GM12878 (cell line): Measurements from ENCODE around the gene GRIK2. TPM values are rescaled to one million over a fixed set of nuclear protein-coding genes. Genes with fewer than 3 reads are reported as not detected.

ENCODE experiments used
- ATAC-seq: fragments of 200-7000 bp; cut with Tn5 transposase; 3 replicates; pipeline ENCODE4 v1.9.1; 2020; ENCODE audit warnings: mild to moderate bottlenecking, moderate library complexity
- BruUV-seq: library from RNA; stranded (reverse); fragments of 400-500 nt; replicated peaks from 2 replicates; lab custom pipeline; 2021; lab: Mats Ljungman, UMichigan
- CTCF ChIA-PET: fragments of 300-600 bp; sonication (Branson Sonifier 250); formaldehyde crosslinking; extraction: SDS; loops from one replicate; lab custom pipeline; 2021; ENCODE audit warnings: inconsistent platforms; lab: Yijun Ruan, JAX
- POLR2A ChIA-PET: fragments of 350-600 bp; formaldehyde crosslinking; extraction: SDS; loops from one replicate; lab custom pipeline; 2021; ENCODE audit warnings: inconsistent platforms; lab: Charles Lee
- RAD21 ChIA-PET: fragments of 300-600 bp; sonication (Branson Sonifier 250); formaldehyde crosslinking; loops from one replicate; lab custom pipeline; 2023; ENCODE audit warnings: antibody characterized with exemption; ENCODE audit not compliant: unreplicated experiment; lab: Charles Lee
- SMC1A ChIA-PET: fragments of 300-600 bp; sonication (Branson Sonifier 250); formaldehyde crosslinking; loops from one replicate; lab custom pipeline; 2023; ENCODE audit not compliant: unreplicated experiment, uncharacterized antibody; lab: Charles Lee
- DNase-seq: peaks from one replicate; pipeline ENCODE4 v3.0.0-alpha.2; 2011; ENCODE audit warnings: low read depth, low spot score
- FAIRE-seq: peaks from 3 replicates; lab custom pipeline; 2011; peaks lifted over from hg19 to GRCh38; lab: Jason Lieb, UNC
- H2AFZ ChIP-seq: 2 replicates; pipeline ENCODE4 v1.6.0; 2011; ENCODE audit warnings: low read depth, low read length, control low read depth; ENCODE audit not compliant: control insufficient read depth
- H3K27ac ChIP-seq: 2 replicates; pipeline ENCODE4 v1.5.1; 2011; ENCODE audit warnings: control low read depth; ENCODE audit not compliant: control insufficient read depth, insufficient read depth
- H3K27me3 ChIP-seq, 2 experiments: replicated peaks in 1 of 2; 2 replicates each; pipeline versions ENCODE4 v1.6.0 to v1.6.1; 2011; ENCODE audit warnings: low read length in 1 of 2; ENCODE audit not compliant: control insufficient read depth in 2 of 2, insufficient read depth in 2 of 2
- H3K36me3 ChIP-seq, 2 experiments: 2 replicates each; pipeline ENCODE4 v1.5.1; 2011; ENCODE audit warnings: low read length in 1 of 2; ENCODE audit not compliant: control insufficient read depth in 2 of 2, insufficient read depth in 2 of 2
- H3K4me1 ChIP-seq: 2 replicates; pipeline ENCODE4 v1.6.1; 2011; ENCODE audit warnings: mild to moderate bottlenecking, low read length, moderate library complexity, mixed read lengths; ENCODE audit not compliant: control insufficient read depth, insufficient read depth
- H3K4me2 ChIP-seq: 2 replicates; pipeline ENCODE4 v1.6.0; 2011; ENCODE audit warnings: control low read depth; ENCODE audit not compliant: control insufficient read depth, insufficient read depth
- H3K4me3 ChIP-seq: fragments of 200-600 bp; sonication (generic); 2 replicates; pipeline ENCODE4 v1.5.1; 2016
- H3K79me2 ChIP-seq: 2 replicates; pipeline ENCODE4 v1.6.0; 2011; ENCODE audit warnings: low read length; ENCODE audit not compliant: control insufficient read depth, insufficient read depth
- H3K9ac ChIP-seq: 2 replicates; pipeline ENCODE4 v1.8.0; 2011; ENCODE audit warnings: low read length, control low read depth, mixed read lengths; ENCODE audit not compliant: control insufficient read depth, insufficient read depth
- H3K9me3 ChIP-seq: replicated peaks from 3 replicates; pipeline ENCODE4 v1.5.1; 2011; ENCODE audit warnings: mild to moderate bottlenecking, low read length; ENCODE audit not compliant: control insufficient read depth, insufficient read depth
- H4K20me1 ChIP-seq: 2 replicates; pipeline ENCODE4 v1.6.0; 2011; ENCODE audit not compliant: control insufficient read depth, insufficient read depth
- ASH2L ChIP-seq: fragments of 300-600, 200-600 bp; sonication (generic); IDR thresholded peaks from 2 replicates; pipeline ENCODE4 v1.6.1; 2017; ENCODE audit warnings: low read depth, mild to moderate bottlenecking, borderline replicate concordance
- CEBPB ChIP-seq, 2 experiments: fragments of 150-350 bp in 1 of 2; IDR thresholded peaks; 2 replicates each; pipeline ENCODE4 v1.6.1; 2012 to 2014; ENCODE audit warnings: low read depth in 2 of 2, low read length in 2 of 2, borderline replicate concordance in 1 of 2, inconsistent platforms in 1 of 2
- CHD1 ChIP-seq: IDR thresholded peaks from 2 replicates; pipeline ENCODE4 v1.6.1; 2012; ENCODE audit warnings: low read depth, low read length, improper control_type of control experiment
- CREB1 ChIP-seq: IDR thresholded peaks from 2 replicates; pipeline ENCODE4 v1.6.1; 2012; ENCODE audit warnings: low read depth, mild to moderate bottlenecking, inconsistent platforms
- EED ChIP-seq: sonication (generic); IDR thresholded peaks from 2 replicates; pipeline ENCODE4 v1.6.1; 2016; ENCODE audit warnings: antibody characterized with exemption, low read depth
- TAF1 ChIP-seq: IDR thresholded peaks from 2 replicates; pipeline ENCODE4 v1.6.1; 2011; ENCODE audit warnings: mild to moderate bottlenecking, low read depth, low read length, borderline replicate concordance
- TCF3 ChIP-seq: IDR thresholded peaks from 2 replicates; pipeline ENCODE4 v1.6.1; 2012; ENCODE audit warnings: low read depth, mild to moderate bottlenecking, low read length, borderline replicate concordance; ENCODE audit not compliant: insufficient read depth
- ZNF384 ChIP-seq: IDR thresholded peaks from 2 replicates; pipeline ENCODE4 v1.6.1; 2012; ENCODE audit warnings: low read depth, mild to moderate bottlenecking, low read length, improper control_type of control experiment, borderline replicate concordance
- WGBS: methylation state at CpG from one replicate; pipeline ENCODE4 v1.1.6; 2016; ENCODE audit warnings: low lambda C conversion rate; ENCODE audit not compliant: insufficient replicate concordance, insufficient coverage; ENCODE audit errors: missing lambda C conversion rate; 5-methylcytosine and 5-hydroxymethylcytosine counted together
- in situ Hi-C: fragments of 300-500 bp; cut with MboI; formaldehyde crosslinking; loops from 9 replicates; pipeline ENCODE4 v1.14.3; 2018; ENCODE audit warnings: mixed read lengths
- intact Hi-C: fragments of 100-400 bp; cut with micrococcal nuclease; formaldehyde crosslinking; loops from one replicate; pipeline ENCODE4 v1.14.2; 2022; ENCODE audit not compliant: unreplicated experiment
- polyA plus RNA-seq, 11 experiments: library from polyadenylated mRNA; depleted of rRNA in 4 of 11; unstranded in 6 of 11; stranded (reverse) in 5 of 11; fragments of >200 nt; fragmentation: Nextera tagmentation in 4 of 11; fragmentation: Illumina TruSeq in 1 of 11; extraction: Ambion mirVana in 4 of 11; extraction: Trizol in 1 of 11; gene quantifications; 1 replicate in 1 of 11; 2 replicates in 10 of 11; pipeline versions ENCODE4 v1.2.1 to v1.2.3, GENCODE V29; 2011 to 2016; ENCODE audit warnings: inconsistent platforms in 2 of 11, missing spikeins in 2 of 11, low read depth in 1 of 11
- total RNA-seq, 4 experiments: library from RNA; depleted of rRNA in 3 of 4; stranded (reverse); fragments of >200 nt in 3 of 4; fragmentation: Illumina TruSeq in 1 of 4; extraction: Trizol in 1 of 4; gene quantifications; 2 replicates each; pipeline versions ENCODE4 v1.2.1 to v1.2.3, GENCODE V29; 2013 to 2021
- TF ChIP-seq, protein P1 (sequence below): IDR thresholded peaks from 2 replicates; pipeline ENCODE4 v1.6.1; 2012; ENCODE audit warnings: low read depth, low read length, improper control_type of control experiment

GRIK2 gene
- total and polyA plus RNA-seq, 10 of the 15 experiments (the other 5 are each of a cell fraction or from before 2014, with no cell fraction given): not detected

- DNase-seq: no peak
- no peak overlapping the region for H3K4me2 ChIP-seq
- H2AFZ ChIP-seq: no peak overlapping the region
Measured at GRCh38 chr6:101760843-101761621, 367.5 kb downstream of the GRIK2 start.

GRCh38 chr6:101762851-101763250, 369.3 kb downstream of the GRIK2 start:
- Histone ChIP-seq H3K9ac (no peak overlapping the region), H4K20me1 (no peaks in the 10 kb centered on the region), H3K9me3 (no peaks in the 10 kb centered on the region), H3K4me2 (no peak overlapping the region), H3K79me2 (no peaks in the 10 kb centered on the region), H2AFZ (no peak overlapping the region), H3K27me3 (no peaks in the 10 kb centered on the region), H3K27ac (no peak overlapping the region), H3K4me3 (no peak overlapping the region), H3K36me3 (no peaks in the 10 kb centered on the region), H3K4me1 (no peaks in the 10 kb centered on the region)
- RAD21 ChIA-PET: no interaction called here
- BruUV-seq: no TSS peak
- in situ Hi-C loops (no loop called here), intact Hi-C loops (no loop called here)
- DNase-seq: no peak
- 17% methylated on average over 3 of the region's 3 CpGs for WGBS
- SMC1A ChIA-PET: no interaction called here
- CTCF ChIA-PET: no interaction called here
- POLR2A ChIA-PET: interaction anchor here (0.6 kb wide), 1 partner anchor 10 kb away, joined by 4 read pairs; no protein-coding TSS in a partner anchor
- TF ChIP-seq ZNF384 (no peak), CEBPB (IDR thresholded peaks at IDR 0.05; ENCODE audit: borderline replicate concordance in 1 of 2, low read depth in 2 of 2, low read length in 2 of 2) (no peak)
- TF ChIP-seq, protein P1, sequence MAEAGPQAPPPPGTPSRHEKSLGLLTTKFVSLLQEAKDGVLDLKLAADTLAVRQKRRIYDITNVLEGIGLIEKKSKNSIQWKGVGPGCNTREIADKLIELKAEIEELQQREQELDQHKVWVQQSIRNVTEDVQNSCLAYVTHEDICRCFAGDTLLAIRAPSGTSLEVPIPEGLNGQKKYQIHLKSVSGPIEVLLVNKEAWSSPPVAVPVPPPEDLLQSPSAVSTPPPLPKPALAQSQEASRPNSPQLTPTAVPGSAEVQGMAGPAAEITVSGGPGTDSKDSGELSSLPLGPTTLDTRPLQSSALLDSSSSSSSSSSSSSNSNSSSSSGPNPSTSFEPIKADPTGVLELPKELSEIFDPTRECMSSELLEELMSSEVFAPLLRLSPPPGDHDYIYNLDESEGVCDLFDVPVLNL: no peak
- no peak for FAIRE-seq
- ATAC-seq: no peak

More at GRCh38 chr6:101760843-101761621, 367.5 kb downstream of the GRIK2 start:
- Histone ChIP-seq H3K9ac (no peak overlapping the region), H3K4me3 (no peak overlapping the region), H3K4me1 (no peaks in the 10 kb centered on the region), H4K20me1 (no peaks in the 10 kb centered on the region), H3K9me3 (no peaks in the 10 kb centered on the region), H3K79me2 (no peaks in the 10 kb centered on the region), H3K36me3 (no peaks in the 10 kb centered on the region), H3K27ac (no peak overlapping the region), H3K27me3 (no peaks in the 10 kb centered on the region)
- no peak for ATAC-seq
- ChIA-PET SMC1A (no interaction called here), RAD21 (no interaction called here), POLR2A (no interaction called here), CTCF (no interaction called here)
- intact Hi-C loops (no loop called here), in situ Hi-C loops (no loop called here)
- no TSS peak for BruUV-seq
- no peak for FAIRE-seq
- TF ChIP-seq EED (no peak), CREB1 (no peak), TAF1 (no peak), CHD1 (no peak), ASH2L (no peak), TCF3 (no peak)
